Measurements from ENCODE around the gene GNG14. TPM values are rescaled to one million over a fixed set of nuclear protein-coding genes. Genes with fewer than 3 reads are reported as not detected.

The GNG14 gene
- total and polyA plus RNA-seq, 2 of the 13 experiments (the other 11 are each of a cell fraction or from before 2014, with no cell fraction given): not detected

DNA sequence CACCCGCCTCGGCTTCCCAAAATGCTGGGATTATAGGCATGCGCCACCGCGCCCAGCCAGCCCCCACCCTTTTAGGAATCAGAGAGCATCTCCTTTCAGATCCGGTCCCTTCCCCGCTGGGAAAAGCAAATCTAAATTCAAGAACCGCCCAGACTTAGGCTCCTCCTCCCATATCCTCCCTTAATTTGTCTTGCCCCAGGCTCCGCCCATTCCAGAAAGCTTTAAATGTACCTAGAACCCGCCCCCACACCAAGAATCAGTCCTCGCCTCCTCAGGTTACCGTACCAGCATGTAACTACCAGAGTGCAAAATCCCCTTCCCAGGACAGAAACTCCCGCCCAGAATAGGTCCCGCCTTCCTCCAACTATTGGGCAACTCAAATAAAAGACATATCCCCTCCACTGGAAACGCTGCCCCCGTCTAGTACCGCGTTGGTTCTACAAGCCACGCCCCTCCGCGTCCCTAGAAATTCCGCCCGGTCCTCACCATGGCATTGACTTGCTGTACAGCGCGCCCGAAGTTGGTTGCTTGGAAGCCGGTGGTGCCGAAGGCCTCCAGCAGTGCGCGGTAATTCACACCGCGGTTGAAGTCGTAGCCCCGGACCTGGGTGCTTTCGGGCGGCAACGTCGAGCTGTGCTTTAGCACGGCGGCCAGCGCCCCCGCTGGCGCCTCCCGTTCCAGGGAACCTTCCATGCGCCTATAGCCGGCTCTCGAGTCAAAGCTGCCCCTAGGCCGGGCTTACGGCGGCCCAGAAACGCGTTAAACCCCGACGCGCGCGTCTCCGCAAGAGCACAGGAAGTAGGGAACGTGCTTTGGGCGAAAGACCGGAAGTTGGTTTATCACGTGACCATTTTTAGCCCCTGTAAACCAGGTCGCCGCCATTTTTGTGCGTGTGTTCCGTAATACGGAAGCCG is 6.5 kb upstream of the GNG14 start, which contains the start of gene DHPS (continued):
- TF ChIP-seq ATF7 (IDR thresholded peaks at IDR 0.05) (no peak), ATF7 (CRISPR knock-in tag; IDR thresholded peaks at IDR 0.05) (no peak), ELF1 (CRISPR knock-in tag; IDR thresholded peaks at IDR 0.05) (peak; percentile 83), ZNF572 (CRISPR knock-in tag; IDR thresholded peaks at IDR 0.05) (0 out of 2 replicates have a peak, but pooled peaks have one; percentile 63), ARID4A (CRISPR knock-in tag; IDR thresholded peaks at IDR 0.05; ENCODE audit: borderline replicate concordance) (peak; percentile 94), PAWR (CRISPR knock-in tag; IDR thresholded peaks at IDR 0.05; ENCODE audit: borderline replicate concordance) (peak; percentile 54; the same call in 1 of the 2 replicates), SP140L (CRISPR knock-in tag; IDR thresholded peaks at IDR 0.05; ENCODE audit: borderline replicate concordance) (no peak), NRL (CRISPR knock-in tag; IDR thresholded peaks at IDR 0.05; ENCODE audit: borderline replicate concordance) (peak; percentile 54; the same call in 1 of the 2 replicates), PAF1 (CRISPR knock-in tag; IDR thresholded peaks at IDR 0.05) (no peak), ZKSCAN5 (CRISPR knock-in tag; IDR thresholded peaks at IDR 0.05) (no peak), ZXDC (CRISPR knock-in tag; IDR thresholded peaks at IDR 0.05) (no peak), SIX4 (CRISPR knock-in tag; IDR thresholded peaks at IDR 0.05) (no peak; the same call in 1 of the 2 replicates), ZNF501 (CRISPR knock-in tag; IDR thresholded peaks at IDR 0.05) (peak; percentile 91)
- TF ChIP-seq, protein P1, sequence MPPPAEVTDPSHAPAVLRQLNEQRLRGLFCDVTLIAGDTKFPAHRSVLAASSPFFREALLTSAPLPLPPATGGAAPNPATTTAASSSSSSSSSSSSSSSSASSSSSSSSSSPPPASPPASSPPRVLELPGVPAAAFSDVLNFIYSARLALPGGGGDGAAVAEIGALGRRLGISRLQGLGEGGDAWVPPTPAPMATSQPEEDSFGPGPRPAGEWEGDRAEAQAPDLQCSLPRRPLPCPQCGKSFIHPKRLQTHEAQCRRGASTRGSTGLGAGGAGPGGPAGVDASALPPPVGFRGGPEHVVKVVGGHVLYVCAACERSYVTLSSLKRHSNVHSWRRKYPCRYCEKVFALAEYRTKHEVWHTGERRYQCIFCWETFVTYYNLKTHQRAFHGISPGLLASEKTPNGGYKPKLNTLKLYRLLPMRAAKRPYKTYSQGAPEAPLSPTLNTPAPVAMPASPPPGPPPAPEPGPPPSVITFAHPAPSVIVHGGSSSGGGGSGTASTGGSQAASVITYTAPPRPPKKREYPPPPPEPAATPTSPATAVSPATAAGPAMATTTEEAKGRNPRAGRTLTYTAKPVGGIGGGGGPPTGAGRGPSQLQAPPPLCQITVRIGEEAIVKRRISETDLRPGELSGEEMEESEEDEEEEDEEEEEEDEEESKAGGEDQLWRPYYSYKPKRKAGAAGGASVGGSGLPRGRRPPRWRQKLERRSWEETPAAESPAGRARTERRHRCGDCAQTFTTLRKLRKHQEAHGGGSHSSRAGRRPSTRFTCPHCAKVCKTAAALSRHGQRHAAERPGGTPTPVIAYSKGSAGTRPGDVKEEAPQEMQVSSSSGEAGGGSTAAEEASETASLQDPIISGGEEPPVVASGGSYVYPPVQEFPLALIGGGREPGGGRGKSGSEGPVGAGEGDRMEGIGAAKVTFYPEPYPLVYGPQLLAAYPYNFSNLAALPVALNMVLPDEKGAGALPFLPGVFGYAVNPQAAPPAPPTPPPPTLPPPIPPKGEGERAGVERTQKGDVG (CRISPR knock-in tag; IDR thresholded peaks at IDR 0.05; ENCODE audit: borderline replicate concordance): no peak
